HG03521 (cell line): ENCODE measurements around the gene RASGRF2.
A peak's percentile ranks its signal among the peaks of the same experiment; 100 is the strongest.

Experiments used
- ATAC-seq: cut with Tn5 transposase; IDR thresholded peaks from one replicate; pipeline ENCODE4 v1.9.1; 2021; ENCODE audit warnings: mild to moderate bottlenecking, moderate library complexity; ENCODE audit not compliant: unreplicated experiment

The RASGRF2 gene

DNA sequence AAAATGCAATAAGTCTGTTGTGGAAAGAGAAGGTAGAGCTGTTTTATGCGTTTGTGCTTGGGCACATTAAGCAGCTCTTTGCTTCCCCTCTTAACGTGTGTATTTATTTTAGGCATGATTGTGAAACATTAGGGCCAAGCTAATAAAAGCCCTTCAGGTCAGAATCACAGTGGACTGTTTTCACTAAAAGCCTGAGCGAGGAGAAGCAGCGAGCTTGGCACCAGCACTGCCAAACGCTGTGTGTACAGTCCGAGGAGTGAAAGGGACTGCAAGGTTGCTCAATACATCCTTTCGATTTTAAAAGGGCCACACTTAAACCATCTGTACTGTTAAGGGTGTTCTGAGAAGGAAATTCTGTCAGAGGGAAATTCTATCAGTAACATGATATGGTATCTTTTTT, 165.8 kb downstream of the RASGRF2 start:
- no peak for ATAC-seq

DNA sequence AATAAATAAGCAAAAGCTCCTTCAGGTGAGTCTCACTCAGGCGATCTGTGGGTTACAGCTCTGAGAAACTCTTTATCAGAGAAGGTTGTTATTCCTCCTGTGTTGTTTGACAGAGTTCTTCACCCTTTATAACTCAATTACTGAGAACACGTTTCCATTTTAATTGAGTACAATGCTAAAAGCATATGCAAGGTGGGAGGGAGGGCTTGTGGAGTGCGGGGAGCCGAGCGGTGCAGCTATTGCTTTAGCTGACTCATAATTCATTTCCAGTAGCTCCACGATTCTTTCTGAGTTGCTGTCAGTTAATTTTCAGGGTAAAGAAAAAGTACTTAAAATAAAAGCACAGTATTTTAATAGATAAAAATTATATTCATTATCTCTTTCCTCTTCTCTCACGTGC, 168.3 kb downstream of the RASGRF2 start:
- ATAC-seq, result no peak

DNA sequence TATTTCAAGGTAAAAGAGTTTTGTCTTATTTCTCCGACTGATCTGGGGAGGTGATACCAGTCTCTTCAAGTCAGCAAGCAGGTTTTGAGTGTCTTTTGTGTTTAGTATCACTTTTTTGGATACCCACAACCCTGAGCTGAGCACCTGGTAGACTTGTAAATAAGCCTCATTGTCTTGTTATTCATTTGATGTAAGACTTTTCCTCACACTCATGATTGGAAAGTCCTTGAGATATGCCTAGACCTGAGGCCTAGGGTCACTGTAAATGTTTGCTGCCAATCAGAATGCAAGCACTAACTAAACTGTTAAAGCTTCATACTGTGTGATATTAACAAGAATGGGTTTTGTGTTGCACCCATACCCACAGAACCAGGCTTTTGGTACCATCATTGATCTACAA, 172.2 kb downstream of the RASGRF2 start:
- ATAC-seq, result no peak

DNA sequence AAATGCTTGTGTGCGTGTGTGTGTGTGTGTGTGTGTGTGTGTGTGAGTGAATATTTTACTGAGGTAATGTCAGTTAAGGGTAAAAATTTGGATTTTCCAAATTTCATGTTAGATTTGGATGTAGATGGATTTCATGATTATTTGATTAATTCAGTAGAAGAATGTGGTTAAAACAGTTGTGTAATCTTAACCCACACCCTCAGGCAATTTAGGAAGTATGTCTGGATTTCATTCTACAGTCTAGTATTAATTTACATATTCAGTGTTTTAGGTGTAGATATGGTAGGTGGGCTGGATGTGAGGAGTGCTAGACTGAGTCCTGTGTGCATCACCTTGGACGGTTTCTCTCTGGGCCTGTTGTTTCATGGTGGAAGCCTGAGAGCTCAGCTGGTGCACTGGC, 173.9 kb downstream of the RASGRF2 start:
- no peak for ATAC-seq

DNA sequence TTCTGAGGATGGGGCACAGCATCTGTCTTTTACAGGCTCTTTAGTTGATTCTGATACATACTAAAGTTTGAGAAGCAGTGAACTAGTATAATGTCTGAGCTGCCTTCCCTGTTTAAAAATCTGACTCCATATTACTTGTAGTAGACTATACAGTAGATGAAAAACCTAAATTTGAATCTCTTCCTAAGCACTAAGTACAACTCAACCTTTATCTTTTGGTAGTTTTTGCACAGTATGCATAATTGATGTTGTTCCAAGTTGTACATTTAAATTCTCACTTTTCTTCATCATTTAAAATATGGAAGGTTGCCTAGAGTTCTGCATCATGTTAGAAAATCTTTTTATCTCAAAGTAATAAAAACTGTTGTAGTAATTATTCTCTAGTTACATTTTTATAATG, 174.4 kb downstream of the RASGRF2 start:
- ATAC-seq, result no peak

DNA sequence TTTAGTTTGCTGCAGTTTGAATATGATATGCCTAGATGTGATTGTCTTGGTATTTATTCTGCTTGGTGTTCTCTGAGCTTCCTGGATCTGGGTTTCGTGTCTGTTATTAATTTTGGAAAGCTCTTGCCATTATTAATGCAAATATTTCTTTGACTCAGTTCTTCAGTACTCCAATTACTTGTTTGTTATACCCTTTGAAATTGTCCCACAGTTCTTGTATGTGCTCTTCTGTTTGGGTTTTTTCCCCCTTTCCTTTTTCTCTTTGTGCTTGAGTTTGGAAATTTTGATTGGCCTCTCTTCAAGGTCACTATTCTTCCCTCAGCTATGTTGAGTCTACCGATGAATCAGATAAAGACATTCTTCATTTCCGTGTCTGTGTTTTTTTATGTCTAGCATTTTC, 176.4 kb downstream of the RASGRF2 start:
- ATAC-seq, result no peak

DNA sequence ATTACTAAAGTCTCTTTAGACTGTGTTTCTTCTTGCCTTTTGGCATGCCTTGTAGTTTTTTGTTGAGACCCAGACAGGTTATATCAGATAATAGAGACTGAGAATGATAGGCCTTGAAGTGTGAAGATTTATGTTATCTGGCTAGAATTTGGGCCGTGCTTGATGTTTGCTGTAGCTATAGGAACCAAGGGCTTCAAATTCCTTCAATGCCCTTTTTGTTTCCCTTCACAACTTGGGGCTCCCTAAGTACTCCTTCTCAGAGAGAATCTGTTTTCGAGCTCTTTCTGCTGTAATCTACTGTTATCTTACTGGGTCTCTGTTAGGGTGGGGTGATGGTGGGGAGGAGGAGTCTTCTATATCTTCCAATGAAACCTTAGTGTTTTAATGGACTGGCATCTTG, 177.7 kb downstream of the RASGRF2 start:
- no peak for ATAC-seq

DNA sequence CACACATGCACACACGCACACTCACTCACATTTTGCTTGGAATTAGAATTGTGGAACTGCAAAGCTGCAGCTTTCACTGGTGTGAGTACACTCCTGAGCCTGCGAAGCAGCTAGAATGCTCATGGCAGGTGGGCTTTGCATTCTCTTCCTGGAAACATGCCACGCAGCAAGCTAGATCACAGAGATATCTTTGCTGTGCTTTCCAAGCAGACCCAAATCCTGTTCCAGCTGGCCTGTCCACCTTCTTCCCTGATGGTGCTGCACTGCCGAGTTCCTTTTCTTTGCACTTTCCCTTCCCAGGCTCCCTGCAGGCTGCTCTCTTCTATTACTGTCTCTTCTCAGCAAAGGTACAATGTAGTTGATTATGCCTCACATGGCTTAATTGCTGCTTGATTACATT, 180.3 kb downstream of the RASGRF2 start:
- ATAC-seq, result no peak

DNA sequence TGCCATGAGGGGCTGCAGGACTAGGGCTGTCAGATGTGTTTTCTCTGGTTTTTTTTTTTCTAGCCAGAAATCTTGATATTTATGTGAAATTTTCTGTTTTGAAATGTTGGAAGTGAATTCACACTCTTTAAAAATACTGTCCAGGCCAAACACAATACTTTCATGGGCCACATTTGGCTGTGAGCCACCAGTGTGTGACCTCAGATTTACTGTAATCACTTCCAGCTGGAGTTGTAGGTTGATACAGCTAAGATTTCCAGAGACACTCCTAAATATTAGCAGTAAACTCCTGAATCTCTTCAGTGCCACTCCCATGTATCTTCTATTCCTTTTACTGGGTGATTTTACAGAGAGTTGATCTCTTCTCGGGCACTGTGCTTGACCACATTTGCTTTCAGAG, 180.8 kb downstream of the RASGRF2 start:
- ATAC-seq, result no peak

DNA sequence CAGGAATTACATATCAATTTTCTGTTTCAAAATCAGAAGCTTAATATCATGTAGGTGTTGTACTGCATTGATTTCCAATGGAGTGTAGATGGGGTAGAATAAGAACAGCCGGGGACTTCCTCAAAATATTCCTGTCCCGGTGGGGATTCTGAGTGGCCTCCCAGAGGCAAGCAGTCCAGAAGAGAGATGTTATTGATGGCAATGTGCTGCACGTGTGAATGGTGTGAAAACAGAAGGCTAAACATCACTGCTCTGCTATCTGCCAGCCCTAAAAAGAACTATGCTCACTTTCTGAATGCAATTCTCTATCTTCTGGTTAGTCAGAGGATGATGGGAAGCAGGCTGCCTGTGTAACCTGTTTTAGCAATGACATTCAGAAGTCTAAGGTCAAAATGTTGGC, 181.9 kb downstream of the RASGRF2 start:
- ATAC-seq, result no peak

DNA sequence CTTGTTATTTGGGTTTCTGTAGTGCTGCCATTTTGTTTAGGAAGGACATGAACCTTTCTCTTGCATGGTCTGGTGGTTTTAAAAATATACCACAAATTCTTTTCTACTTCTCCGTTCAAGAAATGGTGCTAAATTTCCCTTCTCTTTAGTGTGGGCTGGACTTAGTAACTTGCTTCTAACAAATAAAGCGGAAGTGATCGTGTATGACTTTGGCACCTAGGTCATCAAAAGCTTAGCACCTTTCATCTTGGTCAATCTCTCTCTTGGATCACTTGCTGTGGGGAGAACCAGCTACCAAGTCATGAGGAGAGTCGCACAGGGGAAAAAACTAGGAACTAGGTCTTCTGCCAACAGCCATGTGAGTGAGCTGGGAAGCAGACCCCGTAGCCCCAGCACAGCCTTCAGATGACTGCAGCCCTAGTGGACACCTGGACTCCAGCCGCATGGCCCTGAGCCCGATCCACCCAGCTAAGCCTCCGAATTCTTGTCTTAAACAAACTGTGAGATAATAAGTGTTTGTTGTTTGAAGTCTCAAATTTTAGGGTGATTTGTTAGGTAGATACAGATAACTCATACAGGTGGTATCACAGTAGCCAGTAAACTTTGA, 185.3 kb downstream of the RASGRF2 start:
- ATAC-seq, result no peak

DNA sequence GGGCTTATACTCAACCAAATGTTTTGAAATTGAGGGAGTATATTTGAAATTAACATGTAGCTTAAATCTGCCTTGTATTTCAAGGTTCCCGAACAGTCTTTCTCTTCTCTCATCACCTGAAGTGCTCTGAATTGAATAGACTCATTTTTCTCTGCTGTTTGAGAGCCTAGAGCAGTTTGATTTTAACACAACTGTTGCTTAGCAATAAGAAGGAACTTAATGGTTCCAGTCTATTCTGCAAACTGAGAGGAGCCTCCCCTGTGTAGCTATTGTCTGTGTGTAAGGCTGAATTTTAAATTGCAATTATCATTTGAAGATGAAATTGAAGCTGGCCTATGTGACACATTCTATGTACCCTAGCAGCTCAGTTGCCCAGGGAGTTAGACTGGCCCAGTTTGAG, 185.9 kb downstream of the RASGRF2 start:
- ATAC-seq, result no peak

DNA sequence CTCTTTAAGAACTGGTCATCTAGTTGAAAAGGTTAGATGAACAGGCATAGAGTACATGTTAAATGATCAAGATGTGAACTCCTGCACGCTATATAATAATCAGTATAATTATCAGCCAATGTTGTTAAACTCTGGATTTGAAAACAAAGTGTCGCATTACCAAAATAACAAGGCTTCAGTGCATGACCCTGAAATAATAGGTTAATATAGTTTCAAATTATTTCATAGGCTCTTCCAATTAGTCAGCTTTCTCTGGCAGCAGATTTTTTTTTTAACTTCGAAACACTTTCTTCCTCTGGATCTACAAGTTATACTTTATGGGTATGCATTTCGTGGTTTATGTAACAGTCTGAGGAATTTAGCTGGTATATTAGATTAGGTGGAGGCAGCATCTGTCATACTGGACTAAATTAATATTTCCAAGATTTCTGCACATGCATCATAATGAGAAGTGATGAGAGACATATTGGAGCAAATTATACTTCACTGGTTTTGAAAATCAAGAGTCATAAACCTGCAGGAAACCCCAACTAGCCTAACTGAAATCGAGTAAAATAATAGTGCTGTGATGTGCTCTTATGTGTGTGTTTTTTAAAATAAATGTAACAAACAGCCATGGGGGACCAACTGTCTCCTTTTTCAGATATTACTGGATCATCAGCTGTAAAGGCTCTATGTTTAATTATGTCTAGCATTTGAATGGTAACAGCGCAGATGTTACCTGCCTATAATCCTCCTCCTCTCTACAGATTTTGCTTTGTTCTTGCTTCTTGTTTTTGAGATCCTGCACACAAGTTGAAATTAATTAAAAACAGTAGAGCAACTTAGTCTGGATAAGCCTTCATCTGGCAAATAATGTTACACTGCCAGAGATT, 187.1 kb downstream of the RASGRF2 start:
- ATAC-seq, result no peak

DNA sequence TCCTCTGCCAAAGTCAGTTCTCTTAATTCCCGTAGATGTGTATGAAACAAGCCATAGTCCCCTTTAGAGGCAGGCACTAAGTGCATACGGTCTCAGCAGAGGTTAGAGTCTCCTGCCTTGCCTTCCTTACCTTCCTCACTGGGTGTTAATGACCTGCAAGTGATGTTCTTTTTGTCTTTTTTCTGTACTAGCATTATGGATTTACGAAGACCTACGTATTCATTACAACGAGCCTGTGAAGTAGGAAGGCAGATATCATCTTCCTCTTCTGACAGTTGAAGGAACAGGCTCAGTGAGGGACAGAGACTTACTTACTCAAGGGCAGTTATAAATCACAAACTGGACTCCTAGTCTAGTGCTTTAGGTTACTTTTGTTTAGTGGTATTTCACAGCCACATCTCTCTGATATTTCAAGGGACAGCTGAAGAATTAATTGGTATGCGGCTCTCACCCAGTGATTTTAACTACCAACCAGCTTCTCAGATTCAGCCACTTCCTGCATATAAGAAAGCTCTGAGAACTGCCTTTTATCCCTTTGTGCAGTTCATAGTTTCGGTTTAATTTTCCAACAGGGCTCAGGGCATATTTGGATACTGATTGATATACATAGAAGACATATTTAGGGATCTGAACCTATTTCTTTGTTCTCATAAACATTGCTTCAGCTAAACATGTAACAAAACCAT, 187.9 kb downstream of the RASGRF2 start:
- no peak for ATAC-seq

DNA sequence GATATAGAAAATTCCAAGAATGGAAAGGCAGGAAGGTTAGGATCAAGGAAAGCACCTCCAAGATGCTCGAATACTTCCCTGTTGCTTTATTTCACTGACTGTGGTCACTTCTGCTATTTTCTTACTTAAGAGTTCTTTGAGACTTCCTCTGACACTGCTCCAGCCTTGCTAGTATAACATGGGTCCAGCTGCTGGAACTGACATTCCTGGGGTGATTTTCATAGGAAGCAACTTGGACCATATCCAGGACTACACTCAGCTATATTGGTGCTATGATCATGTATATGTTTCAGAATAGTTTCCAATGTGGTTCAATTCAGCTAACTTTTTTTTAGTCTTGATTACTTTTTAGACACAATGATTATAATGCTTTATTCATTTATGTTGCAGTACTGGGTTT, 191.4 kb downstream of the RASGRF2 start:
- no peak for ATAC-seq

DNA sequence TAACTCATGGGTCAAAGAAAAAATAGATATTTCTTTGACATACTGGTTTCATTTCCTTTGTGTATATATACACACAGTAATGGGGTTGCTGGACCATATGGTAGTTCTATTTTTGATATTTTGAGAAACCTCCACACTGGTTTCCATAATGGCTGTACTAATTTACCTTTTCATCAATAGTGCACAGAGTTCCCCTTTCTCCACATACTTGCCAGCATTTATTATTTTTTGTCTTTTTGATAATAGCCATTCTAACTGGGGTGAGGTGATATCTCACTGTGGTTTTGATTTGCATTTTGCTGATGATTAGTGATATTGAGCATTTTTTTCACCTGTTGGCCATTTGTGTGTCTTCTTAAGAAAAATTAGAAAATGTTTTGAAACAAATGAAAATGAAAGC, 194.6 kb downstream of the RASGRF2 start:
- no peak for ATAC-seq

DNA sequence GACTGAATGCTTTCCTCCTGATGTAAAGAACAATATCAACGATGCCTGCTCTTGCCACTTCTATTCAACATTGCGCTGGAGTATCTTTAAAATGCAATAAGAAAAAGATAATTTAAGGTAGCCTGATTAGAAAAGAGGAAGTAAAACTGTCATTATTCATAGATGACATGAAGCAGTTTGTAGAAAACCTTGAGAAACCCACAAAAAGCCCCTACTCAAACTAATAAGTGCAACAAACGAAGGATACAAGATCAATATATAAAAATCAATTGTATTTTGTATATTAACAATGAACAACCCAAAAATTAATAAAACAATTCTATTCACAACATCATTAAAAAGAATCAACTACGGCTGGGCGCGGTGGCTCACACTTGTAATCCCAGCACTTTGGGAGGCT, 196.6 kb downstream of the RASGRF2 start:
- ATAC-seq, result no peak

DNA sequence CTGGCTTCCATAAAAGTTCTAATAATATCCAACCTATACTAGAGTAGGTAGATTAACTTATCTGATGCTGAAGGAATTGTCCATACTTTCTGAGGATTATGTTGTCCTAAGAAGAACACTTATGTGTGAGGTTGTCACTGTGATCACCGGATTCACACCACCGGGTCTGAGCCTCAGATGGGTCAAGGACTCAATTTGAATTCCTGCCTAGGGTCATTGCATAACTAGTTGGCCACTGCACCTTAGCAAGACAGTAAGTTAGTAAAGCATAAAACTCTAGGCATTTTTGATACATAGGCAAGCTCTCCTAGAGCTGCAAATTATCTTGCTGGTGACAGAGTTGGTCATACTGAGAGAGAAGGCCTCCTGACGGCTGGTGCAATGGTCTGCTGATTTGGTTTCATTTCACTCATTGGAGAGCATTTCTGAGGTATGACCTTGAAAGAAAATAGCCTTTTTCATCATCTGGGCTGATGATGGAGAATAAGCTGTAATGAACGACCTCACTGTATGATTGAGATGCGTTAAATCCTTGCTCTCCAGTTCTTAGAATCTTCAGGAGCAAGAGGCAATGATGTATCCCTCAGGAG, 200.9 kb downstream of the RASGRF2 start:
- peak; percentile 61 for ATAC-seq

DNA sequence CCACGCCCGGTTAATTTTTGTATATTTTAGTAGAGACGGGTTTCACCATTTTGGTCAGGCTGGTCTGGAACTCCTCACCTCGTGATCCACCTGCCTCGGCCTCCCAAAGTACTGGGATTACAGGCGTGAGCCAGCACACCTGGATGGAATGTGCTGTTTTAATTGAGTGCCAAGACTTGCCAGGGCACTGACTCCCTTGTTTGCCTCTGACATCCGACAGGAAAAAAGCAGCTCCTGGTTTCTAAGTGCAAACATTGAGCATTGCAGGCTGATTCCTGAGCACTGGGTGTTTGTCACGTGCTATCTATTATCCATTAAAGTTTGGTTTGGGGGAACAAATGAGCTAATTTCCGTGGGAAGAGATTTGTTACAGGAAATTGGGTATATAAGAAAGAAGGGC, 202.3 kb downstream of the RASGRF2 start:
- ATAC-seq, result no peak

DNA sequence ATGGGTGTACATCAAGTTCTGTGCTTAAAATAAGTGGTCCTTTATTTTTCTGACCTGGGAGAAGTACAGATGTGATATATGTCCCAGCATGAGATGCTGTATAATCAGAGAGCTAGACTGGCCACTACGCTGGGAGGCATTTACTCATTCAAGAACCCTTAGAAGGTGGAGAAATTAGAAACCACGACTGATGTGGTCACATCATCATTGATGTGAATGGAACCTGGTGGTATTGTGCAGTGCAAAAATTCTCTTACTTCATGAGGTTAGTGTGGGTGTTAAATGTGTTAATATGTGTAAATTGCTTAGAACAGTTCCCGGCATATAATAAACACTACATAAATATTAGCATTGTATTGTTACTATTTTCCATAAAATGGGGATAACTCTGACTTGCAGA, 203.5 kb downstream of the RASGRF2 start:
- no peak for ATAC-seq

DNA sequence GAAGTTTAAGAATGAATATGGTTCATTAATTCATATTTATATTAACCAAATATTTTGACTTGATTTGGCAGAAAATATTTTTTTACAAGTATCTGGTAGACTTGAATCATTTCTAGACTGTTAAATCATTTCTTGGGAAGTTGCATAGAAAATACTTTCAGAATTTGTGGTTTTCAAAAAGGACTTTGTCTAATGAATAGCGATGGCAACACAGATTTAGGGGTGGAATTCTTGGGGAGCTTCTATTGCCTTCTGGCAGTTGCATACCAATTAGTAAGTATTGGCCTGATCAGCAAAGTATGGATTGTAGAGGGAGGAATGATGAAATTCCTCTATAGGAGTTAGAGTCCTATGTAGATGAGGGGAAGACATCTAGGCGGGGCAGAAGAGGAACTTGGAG, 204.3 kb downstream of the RASGRF2 start:
- no peak for ATAC-seq

DNA sequence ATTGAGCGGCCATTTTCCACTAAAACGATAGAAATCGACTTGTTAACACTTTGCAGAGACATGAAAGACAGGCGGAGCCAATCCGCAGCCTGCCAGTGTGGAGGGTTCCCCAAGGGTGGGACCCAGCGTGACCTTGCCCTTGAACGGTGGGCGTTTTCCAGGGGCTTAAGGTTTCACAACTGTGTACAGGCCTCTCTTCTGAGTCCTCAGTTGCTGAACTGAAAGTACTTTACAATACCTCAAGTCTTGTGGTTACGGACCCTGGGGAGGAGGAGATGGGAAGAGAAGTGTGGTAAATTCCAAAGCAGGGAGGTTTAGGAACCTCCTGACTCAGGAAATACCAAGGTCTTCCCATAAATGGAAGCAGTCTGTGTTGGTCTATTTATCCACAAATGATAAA, 204.8 kb downstream of the RASGRF2 start:
- no peak for ATAC-seq
